Esophagus squamous epithelium (tissue), 5 donors: ENCODE results near the gene TIFAB. TPM values are rescaled to one million over a fixed set of nuclear protein-coding genes. Genes with fewer than 3 reads are reported as not detected.

Experiments used
- DNase-seq: peaks from one replicate; lab custom pipeline; 2025; lab: John Stamatoyannopoulos, UW
- H3K27ac ChIP-seq, 4 donors: fragments of 200-600 bp; sonication (generic); one replicate each; pipeline ENCODE4 v1.5.1; 2016 to 2019; ENCODE audit warnings: mild to moderate bottlenecking in 1 of 4
- H3K27me3 ChIP-seq, 4 donors: fragments of 200-600 bp; sonication (generic); 1 replicate in 3 of 4; 2 replicates in 1 of 4; pipeline versions ENCODE4 v1.5.1 to v1.6.0; 2017 to 2021; ENCODE audit warnings: antibody characterized with exemption in 1 of 4
- H3K36me3 ChIP-seq, 3 donors: fragments of 200-600 bp; sonication (generic); one replicate each; pipeline ENCODE4 v1.5.1; 2016 to 2019
- H3K4me1 ChIP-seq, 3 donors: fragments of 200-600 bp; sonication (generic); one replicate each; pipeline ENCODE4 v1.5.1; 2017 to 2019
- H3K4me3 ChIP-seq, 4 donors: fragments of 200-600 bp; sonication (generic); 1 replicate in 3 of 4; 2 replicates in 1 of 4; pipeline ENCODE4 v1.5.1; 2016 to 2019; ENCODE audit warnings: mild to moderate bottlenecking in 2 of 4, moderate library complexity in 1 of 4
- H3K9me3 ChIP-seq, 3 donors: fragments of 200-600 bp; sonication (generic); one replicate each; pipeline ENCODE4 v1.5.1; 2016 to 2019
- POLR2A ChIP-seq, 4 donors: fragments of 450-650 bp; IDR thresholded peaks; one replicate each; pipeline ENCODE4 v1.6.1; 2017; ENCODE audit warnings: antibody characterized with exemption in 4 of 4, mild to moderate bottlenecking in 4 of 4, moderate library complexity in 3 of 4
- WGBS, 2 donors: methylation state at CpG; one replicate each; pipeline ENCODE4 v1.1.5; 2018; 5-methylcytosine and 5-hydroxymethylcytosine counted together
- intact Hi-C: fragments of 100-400 bp; cut with DNase I; formaldehyde crosslinking; loops from one replicate; pipeline ENCODE4 v1.15.0; 2022
- total RNA-seq, 4 donors: library from RNA; depleted of rRNA; stranded (reverse); fragments of >200 nt; gene quantifications; one replicate each; pipeline ENCODE4 v1.1.0, GENCODE V29; 2016
- TF ChIP-seq, protein P1 (sequence below), 6 experiments: fragments of 450-650 bp in 4 of 6; fragments of 200-600 bp in 2 of 6; sonication (generic) in 2 of 6; IDR thresholded peaks; one replicate each; pipeline ENCODE4 v1.5.1; 2016 to 2019; ENCODE audit warnings: antibody characterized with exemption in 6 of 6, mild to moderate bottlenecking in 4 of 6, moderate library complexity in 4 of 6
- donor health status: DM: yes; HTN: yes; CAD: no.

TIFAB gene
- total RNA-seq, 4 donors from 2014 or later = under 0.01 to 0.18 (median 0.08) TPM; not detected in 1

DNA sequence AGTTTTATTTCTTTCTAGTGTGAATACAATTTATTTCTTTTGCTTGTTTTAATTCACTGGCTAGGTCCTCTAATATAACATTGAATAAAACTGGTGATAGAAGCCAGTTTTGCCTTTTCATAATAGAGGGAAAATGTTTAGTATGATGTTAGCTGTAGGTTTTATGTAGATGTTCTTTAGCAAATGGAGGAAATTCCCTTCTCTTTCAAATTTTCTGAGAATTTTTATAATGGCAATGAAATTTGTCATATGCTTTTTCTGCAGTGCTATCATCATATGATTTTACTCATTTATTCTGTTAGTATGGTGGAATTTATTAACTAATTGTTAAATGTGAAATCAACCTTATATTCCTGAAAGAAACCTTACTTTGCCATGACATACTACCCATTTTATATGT, 35.1 kb downstream of the TIFAB start:
- no peak for DNase-seq
- Histone ChIP-seq H3K4me3 (no peak overlapping the region), H3K27me3 (peaks cover 0 to 8% (median 0%) of the 10 kb centered on the region in 4 donors), H3K36me3 (no peaks in the 10 kb centered on the region), H3K4me1 (no peaks in the 10 kb centered on the region), H3K9me3 (no peaks in the 10 kb centered on the region), H3K27ac (no peak overlapping the region)
- intact Hi-C loops = no loop called here
- TF ChIP-seq, protein P1, sequence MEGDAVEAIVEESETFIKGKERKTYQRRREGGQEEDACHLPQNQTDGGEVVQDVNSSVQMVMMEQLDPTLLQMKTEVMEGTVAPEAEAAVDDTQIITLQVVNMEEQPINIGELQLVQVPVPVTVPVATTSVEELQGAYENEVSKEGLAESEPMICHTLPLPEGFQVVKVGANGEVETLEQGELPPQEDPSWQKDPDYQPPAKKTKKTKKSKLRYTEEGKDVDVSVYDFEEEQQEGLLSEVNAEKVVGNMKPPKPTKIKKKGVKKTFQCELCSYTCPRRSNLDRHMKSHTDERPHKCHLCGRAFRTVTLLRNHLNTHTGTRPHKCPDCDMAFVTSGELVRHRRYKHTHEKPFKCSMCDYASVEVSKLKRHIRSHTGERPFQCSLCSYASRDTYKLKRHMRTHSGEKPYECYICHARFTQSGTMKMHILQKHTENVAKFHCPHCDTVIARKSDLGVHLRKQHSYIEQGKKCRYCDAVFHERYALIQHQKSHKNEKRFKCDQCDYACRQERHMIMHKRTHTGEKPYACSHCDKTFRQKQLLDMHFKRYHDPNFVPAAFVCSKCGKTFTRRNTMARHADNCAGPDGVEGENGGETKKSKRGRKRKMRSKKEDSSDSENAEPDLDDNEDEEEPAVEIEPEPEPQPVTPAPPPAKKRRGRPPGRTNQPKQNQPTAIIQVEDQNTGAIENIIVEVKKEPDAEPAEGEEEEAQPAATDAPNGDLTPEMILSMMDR (IDR thresholded peaks at IDR 0.05) = no peak
- TF ChIP-seq POLR2A (IDR thresholded peaks at IDR 0.05) = no peak

DNA sequence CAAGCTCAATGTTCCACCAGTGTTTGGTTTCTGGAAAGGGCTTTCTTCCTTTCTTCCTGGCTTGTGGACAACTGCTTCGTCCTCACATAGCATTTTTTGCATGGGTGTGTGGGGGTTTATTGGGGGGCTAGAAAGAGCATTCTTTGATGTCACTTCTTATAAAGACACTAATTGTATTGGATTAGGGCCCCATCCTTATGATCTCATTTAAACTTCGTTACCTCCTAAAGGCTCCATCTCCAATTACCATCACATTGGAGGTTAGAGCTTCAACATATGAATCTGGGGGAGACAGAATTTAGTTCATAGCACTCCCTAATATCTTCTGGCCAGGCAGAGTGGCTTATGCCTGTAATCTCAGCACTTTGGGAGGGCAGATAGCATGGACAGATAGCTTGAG, 47.1 kb downstream of the TIFAB start:
- WGBS, 2 donors = 82 to 85% methylated on average over 2 of the region's 2 CpGs
- H3K27me3 ChIP-seq = no peaks in the 10 kb centered on the region
- intact Hi-C loops = no loop called here
- TF ChIP-seq POLR2A (IDR thresholded peaks at IDR 0.05) = no peak
- TF ChIP-seq, protein P1 (IDR thresholded peaks at IDR 0.05) = no peak
- no peak overlapping the region for H3K27ac ChIP-seq
- DNase-seq = no peak
- H3K36me3 ChIP-seq = no peaks in the 10 kb centered on the region
- no peaks in the 10 kb centered on the region for H3K9me3 ChIP-seq
- H3K4me3 ChIP-seq = no peak overlapping the region
- H3K4me1 ChIP-seq = peaks cover 0 to 7% (median under 1%) of the 10 kb centered on the region in 3 donors

DNA sequence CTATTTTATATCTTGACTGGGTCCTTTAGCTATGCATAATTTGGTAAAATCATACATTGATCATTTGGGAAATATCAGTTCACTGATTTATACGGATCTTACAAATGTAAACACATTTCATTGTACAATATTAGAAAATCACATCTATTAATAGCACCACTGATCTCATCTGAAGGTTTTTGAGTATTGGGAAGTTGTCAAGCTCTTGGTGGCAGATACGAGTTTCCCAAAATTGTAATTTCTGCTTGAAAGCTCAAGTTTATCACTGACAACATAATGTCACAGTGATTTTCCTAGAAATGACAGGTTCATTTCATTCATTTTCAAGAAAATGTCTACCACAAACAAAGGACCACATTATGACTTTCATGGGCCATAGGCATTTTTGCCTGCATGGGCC, 50.1 kb downstream of the TIFAB start:
- intact Hi-C loops = no loop called here
- no peak overlapping the region for H3K4me3 ChIP-seq
- 83 to 84% methylated on average over 2 of the region's 2 CpGs for WGBS, 2 donors
- DNase-seq = no peak
- no peaks in the 10 kb centered on the region for H3K9me3 ChIP-seq
- peaks cover 6 to 28% (median 15%) of the 10 kb centered on the region in 3 donors for H3K4me1 ChIP-seq
- no peak overlapping the region for H3K27ac ChIP-seq
- TF ChIP-seq, protein P1 (IDR thresholded peaks at IDR 0.05) = no peak
- no peak for TF ChIP-seq POLR2A (IDR thresholded peaks at IDR 0.05)
- no peaks in the 10 kb centered on the region for H3K27me3 ChIP-seq
- H3K36me3 ChIP-seq = no peaks in the 10 kb centered on the region

DNA sequence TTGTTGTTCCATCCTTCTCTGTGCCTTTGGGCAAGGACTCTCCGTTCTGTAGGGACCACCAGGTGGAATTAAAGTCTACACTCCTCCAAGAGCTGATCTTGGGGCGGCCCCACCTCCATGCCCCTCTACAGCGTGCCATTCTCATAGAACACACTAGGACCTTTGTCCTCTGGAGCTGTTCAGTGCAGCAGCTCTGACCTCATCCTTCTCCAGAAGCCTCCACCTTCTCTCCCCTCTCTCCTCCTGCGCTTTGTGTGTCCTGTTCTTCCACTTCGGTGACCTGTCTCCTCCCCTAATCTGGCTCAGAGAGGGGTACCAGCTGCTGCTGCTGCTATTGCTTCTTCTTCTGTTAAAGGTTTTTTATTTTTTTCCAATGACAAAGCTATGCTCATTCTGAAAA, 51.3 kb downstream of the TIFAB start:
- Histone ChIP-seq H3K27me3 (no peaks in the 10 kb centered on the region), H3K9me3 (no peaks in the 10 kb centered on the region), H3K36me3 (no peaks in the 10 kb centered on the region), H3K4me3 (no peak overlapping the region), H3K27ac (no peak overlapping the region), H3K4me1 (peaks cover 15 to 40% (median 27%) of the 10 kb centered on the region in 3 donors)
- intact Hi-C loops = no loop called here
- DNase-seq = no peak
- TF ChIP-seq, protein P1 (IDR thresholded peaks at IDR 0.05) = no peak
- TF ChIP-seq POLR2A (IDR thresholded peaks at IDR 0.05) = no peak
- 62 to 64% methylated on average over 5 of the region's 5 CpGs for WGBS, 2 donors

GRCh38 chr5:135399794-135400542, 52.2 kb downstream of the TIFAB start:
- Histone ChIP-seq H3K9me3 (no peaks in the 10 kb centered on the region), H3K27ac (peak overlapping the region; percentile 93 to 98 (median 96)), H3K27me3 (no peaks in the 10 kb centered on the region), H3K36me3 (no peaks in the 10 kb centered on the region), H3K4me1 (peaks cover 24 to 49% (median 36%) of the 10 kb centered on the region in 3 donors), H3K4me3 (peak overlapping the region; percentile 73 to 97 (median 92))
- no peak for DNase-seq
- intact Hi-C loops = no loop called here
- 32 to 51% methylated on average over 22 to 24 of the region's 25 CpGs for WGBS, 2 donors
- TF ChIP-seq, protein P1 (IDR thresholded peaks at IDR 0.05) = no peak
- TF ChIP-seq POLR2A (IDR thresholded peaks at IDR 0.05) = no peak
